Measurements from ENCODE around the gene IGFL4. TPM values are rescaled to one million over a fixed set of nuclear protein-coding genes. Genes with fewer than 3 reads are reported as not detected.

Gene IGFL4
- total and polyA plus RNA-seq, 2 of the 13 experiments (the other 11 are each of a cell fraction or from before 2014, with no cell fraction given) = 1.2 to 1.4 TPM

DNA sequence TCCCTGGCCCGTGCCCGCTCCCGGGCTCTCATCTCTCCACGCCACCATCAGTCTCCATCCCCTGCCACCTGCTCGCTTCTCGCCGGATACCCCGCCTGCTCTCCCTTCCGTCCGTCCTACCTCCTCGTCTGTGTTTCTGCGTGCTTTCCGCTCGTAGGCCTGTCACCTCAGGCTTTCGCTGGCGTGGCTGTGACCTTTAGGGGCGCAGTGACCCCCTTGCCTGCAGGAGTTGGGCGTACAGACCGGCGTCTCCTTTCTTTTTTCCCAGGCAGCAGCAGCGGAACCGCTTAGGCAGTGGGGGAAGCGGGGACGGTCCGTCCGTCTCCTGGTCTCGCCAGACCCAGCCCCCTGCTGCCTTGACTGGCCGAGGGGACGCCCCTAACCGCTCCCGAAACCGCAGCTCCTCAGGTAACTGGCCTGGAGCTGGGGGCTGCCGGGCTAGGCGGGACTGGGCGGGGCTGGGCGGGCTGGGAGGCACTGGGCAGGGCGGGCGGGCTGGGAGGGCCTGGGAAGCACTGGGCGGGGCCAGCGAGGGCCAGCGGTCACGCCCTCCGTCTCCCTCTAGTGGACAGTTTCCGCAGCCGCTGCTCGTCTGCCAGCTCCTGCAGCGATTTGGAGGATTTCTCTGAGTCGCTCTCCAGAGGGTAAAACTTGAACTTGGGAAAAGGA, 24.2 kb downstream of the IGFL4 start (continued):
- TF ChIP-seq, protein P1, sequence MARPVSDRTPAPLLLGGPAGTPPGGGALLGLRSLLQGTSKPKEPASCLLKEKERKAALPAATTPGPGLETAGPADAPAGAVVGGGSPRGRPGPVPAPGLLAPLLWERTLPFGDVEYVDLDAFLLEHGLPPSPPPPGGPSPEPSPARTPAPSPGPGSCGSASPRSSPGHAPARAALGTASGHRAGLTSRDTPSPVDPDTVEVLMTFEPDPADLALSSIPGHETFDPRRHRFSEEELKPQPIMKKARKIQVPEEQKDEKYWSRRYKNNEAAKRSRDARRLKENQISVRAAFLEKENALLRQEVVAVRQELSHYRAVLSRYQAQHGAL (CRISPR knock-in tag; IDR thresholded peaks at IDR 0.05; ENCODE audit: not compliant biosample characterization) = no peak
- TF ChIP-seq, protein P2, sequence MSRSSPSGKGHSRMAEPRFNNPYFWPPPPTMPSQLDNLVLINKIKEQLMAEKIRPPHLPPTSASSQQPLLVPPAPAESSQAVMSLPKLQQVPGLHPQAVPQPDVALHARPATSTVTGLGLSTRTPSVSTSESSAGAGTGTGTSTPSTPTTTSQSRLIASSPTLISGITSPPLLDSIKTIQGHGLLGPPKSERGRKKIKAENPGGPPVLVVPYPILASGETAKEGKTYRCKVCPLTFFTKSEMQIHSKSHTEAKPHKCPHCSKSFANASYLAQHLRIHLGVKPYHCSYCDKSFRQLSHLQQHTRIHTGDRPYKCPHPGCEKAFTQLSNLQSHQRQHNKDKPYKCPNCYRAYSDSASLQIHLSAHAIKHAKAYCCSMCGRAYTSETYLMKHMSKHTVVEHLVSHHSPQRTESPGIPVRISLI (CRISPR knock-in tag; IDR thresholded peaks at IDR 0.05; ENCODE audit: borderline replicate concordance) = no peak
- TF ChIP-seq, protein P3, sequence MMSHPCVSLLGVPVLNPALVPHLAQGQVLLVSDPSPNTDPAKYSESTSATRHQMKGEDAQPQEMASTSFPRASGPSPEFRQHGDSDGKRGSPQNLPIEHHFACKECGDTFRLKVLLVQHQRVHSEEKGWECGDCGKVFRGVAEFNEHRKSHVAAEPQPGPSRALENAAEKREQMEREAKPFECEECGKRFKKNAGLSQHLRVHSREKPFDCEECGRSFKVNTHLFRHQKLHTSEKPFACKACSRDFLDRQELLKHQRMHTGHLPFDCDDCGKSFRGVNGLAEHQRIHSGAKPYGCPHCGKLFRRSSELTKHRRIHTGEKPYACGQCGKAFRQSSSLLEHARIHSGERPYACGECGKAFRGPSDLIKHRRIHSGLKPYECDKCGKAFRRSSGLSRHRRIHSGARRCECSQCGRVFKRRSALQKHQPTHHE (CRISPR knock-in tag; IDR thresholded peaks at IDR 0.05; ENCODE audit: borderline replicate concordance) = no peak
- TF ChIP-seq, protein P4, sequence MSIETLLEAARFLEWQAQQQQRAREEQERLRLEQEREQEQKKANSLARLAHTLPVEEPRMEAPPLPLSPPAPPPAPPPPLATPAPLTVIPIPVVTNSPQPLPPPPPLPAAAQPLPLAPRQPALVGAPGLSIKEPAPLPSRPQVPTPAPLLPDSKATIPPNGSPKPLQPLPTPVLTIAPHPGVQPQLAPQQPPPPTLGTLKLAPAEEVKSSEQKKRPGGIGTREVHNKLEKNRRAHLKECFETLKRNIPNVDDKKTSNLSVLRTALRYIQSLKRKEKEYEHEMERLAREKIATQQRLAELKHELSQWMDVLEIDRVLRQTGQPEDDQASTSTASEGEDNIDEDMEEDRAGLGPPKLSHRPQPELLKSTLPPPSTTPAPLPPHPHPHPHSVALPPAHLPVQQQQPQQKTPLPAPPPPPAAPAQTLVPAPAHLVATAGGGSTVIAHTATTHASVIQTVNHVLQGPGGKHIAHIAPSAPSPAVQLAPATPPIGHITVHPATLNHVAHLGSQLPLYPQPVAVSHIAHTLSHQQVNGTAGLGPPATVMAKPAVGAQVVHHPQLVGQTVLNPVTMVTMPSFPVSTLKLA (IDR thresholded peaks at IDR 0.05) = no peak
- TF ChIP-seq XRCC5 (optimal IDR thresholded peaks at IDR 0.05; ENCODE audit: low read length) = peak; percentile 39
- no peak for TF ChIP-seq ZNF567 (CRISPR knock-in tag; IDR thresholded peaks at IDR 0.05; ENCODE audit: borderline replicate concordance)
- no peak for TF ChIP-seq ZSCAN30 (CRISPR knock-in tag; IDR thresholded peaks at IDR 0.05)
- TF ChIP-seq, protein P5, sequence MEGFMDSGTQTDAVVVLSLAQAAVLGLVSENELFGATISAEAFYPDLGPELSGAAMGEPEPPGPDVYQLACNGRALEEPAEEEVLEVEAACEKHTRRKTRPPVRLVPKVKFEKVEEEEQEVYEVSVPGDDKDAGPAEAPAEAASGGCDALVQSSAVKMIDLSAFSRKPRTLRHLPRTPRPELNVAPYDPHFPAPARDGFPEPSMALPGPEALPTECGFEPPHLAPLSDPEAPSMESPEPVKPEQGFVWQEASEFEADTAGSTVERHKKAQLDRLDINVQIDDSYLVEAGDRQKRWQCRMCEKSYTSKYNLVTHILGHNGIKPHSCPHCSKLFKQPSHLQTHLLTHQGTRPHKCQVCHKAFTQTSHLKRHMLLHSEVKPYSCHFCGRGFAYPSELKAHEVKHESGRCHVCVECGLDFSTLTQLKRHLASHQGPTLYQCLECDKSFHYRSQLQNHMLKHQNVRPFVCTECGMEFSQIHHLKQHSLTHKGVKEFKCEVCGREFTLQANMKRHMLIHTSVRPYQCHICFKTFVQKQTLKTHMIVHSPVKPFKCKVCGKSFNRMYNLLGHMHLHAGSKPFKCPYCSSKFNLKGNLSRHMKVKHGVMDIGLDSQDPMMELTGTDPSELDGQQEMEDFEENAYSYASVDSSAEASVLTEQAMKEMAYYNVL (CRISPR knock-in tag; IDR thresholded peaks at IDR 0.05; ENCODE audit: borderline replicate concordance) = no peak
- no peak for TF ChIP-seq ZBTB3 (CRISPR knock-in tag; IDR thresholded peaks at IDR 0.05; ENCODE audit: borderline replicate concordance, low read depth)
- no peak for TF ChIP-seq ATRX (CRISPR knock-in tag; IDR thresholded peaks at IDR 0.05; ENCODE audit: borderline replicate concordance)
- TF ChIP-seq SMAD1 (CRISPR knock-in tag; IDR thresholded peaks at IDR 0.05; ENCODE audit: borderline replicate concordance, low read depth) = no peak
- TF ChIP-seq, protein P6, sequence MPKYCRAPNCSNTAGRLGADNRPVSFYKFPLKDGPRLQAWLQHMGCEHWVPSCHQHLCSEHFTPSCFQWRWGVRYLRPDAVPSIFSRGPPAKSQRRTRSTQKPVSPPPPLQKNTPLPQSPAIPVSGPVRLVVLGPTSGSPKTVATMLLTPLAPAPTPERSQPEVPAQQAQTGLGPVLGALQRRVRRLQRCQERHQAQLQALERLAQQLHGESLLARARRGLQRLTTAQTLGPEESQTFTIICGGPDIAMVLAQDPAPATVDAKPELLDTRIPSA (CRISPR knock-in tag; IDR thresholded peaks at IDR 0.05; ENCODE audit: borderline replicate concordance) = no peak
- TF ChIP-seq AGO2 (optimal IDR thresholded peaks at IDR 0.05; ENCODE audit: low read depth, low read length) = no peak
- TF ChIP-seq PAX8 (CRISPR knock-in tag; IDR thresholded peaks at IDR 0.05; ENCODE audit: borderline replicate concordance) = no peak
- TF ChIP-seq GABPB1 (CRISPR knock-in tag; IDR thresholded peaks at IDR 0.05) = peak; percentile 22; the same call in 1 of the 2 replicates
- TF ChIP-seq, protein P7, sequence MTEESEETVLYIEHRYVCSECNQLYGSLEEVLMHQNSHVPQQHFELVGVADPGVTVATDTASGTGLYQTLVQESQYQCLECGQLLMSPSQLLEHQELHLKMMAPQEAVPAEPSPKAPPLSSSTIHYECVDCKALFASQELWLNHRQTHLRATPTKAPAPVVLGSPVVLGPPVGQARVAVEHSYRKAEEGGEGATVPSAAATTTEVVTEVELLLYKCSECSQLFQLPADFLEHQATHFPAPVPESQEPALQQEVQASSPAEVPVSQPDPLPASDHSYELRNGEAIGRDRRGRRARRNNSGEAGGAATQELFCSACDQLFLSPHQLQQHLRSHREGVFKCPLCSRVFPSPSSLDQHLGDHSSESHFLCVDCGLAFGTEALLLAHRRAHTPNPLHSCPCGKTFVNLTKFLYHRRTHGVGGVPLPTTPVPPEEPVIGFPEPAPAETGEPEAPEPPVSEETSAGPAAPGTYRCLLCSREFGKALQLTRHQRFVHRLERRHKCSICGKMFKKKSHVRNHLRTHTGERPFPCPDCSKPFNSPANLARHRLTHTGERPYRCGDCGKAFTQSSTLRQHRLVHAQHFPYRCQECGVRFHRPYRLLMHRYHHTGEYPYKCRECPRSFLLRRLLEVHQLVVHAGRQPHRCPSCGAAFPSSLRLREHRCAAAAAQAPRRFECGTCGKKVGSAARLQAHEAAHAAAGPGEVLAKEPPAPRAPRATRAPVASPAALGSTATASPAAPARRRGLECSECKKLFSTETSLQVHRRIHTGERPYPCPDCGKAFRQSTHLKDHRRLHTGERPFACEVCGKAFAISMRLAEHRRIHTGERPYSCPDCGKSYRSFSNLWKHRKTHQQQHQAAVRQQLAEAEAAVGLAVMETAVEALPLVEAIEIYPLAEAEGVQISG (CRISPR knock-in tag; IDR thresholded peaks at IDR 0.05) = 0 out of 2 replicates have a peak, but pooled peaks have one; percentile 16
- TF ChIP-seq ZNF605 (CRISPR knock-in tag; IDR thresholded peaks at IDR 0.05) = no peak
